Activated CD4-positive, CD25-positive, alpha-beta regulatory T cell treated with anti-CD3 and anti-CD28 coated beads, Interleukin-2, amount 50 U/mL, for 24 hours (primary cell): Measurements from ENCODE around the gene ZNF609.

Source experiments
- ATAC-seq, 2 donors: fragments of 150-1000 bp; cut with Tn5 transposase; one replicate each; pipeline ENCODE4 v1.10.0; 2021; ENCODE audit warnings: mild to moderate bottlenecking in 1 of 2, moderate library complexity in 1 of 2

Gene ZNF609

GRCh38 chr15:64502551-64502950 lies 42.2 kb downstream of the ZNF609 start:
- ATAC-seq: no peak

GRCh38 chr15:64503197-64503596 lies 42.8 kb downstream of the ZNF609 start:
- ATAC-seq: no peak

GRCh38 chr15:64503640-64504039 lies 43.3 kb downstream of the ZNF609 start:
- ATAC-seq: no peak

- ATAC-seq: peak; percentile 32 to 55
These were observed 47.0 kb downstream of the ZNF609 start for GRCh38 chr15:64507293-64507802.

GRCh38 chr15:64507845-64508244 lies 47.5 kb downstream of the ZNF609 start:
- no peak for ATAC-seq

- no peak for ATAC-seq
These were observed 53.4 kb downstream of the ZNF609 start for GRCh38 chr15:64513823-64514222.

GRCh38 chr15:64515196-64515595 lies 54.8 kb downstream of the ZNF609 start:
- no peak for ATAC-seq

- no peak for ATAC-seq
These were observed 55.4 kb downstream of the ZNF609 start for GRCh38 chr15:64515825-64516224.

- no peak for ATAC-seq
These were observed 59.5 kb downstream of the ZNF609 start for GRCh38 chr15:64519897-64520296.

GRCh38 chr15:64521201-64521600 lies 60.8 kb downstream of the ZNF609 start:
- no peak for ATAC-seq

GRCh38 chr15:64521726-64522164 lies 61.4 kb downstream of the ZNF609 start:
- no peak for ATAC-seq

GRCh38 chr15:64522226-64522823 lies 61.9 kb downstream of the ZNF609 start:
- ATAC-seq: no peak

GRCh38 chr15:64523240-64523639 lies 62.9 kb downstream of the ZNF609 start:
- no peak for ATAC-seq

- no peak for ATAC-seq
These were observed 64.4 kb downstream of the ZNF609 start for GRCh38 chr15:64524778-64525177.

GRCh38 chr15:64525828-64526530 lies 65.6 kb downstream of the ZNF609 start:
- no peak for ATAC-seq

GRCh38 chr15:64527263-64527984 lies 67.0 kb downstream of the ZNF609 start:
- no peak for ATAC-seq

- no peak for ATAC-seq
These were observed 68.5 kb downstream of the ZNF609 start for GRCh38 chr15:64528871-64529270.

GRCh38 chr15:64530472-64530871 lies 70.1 kb downstream of the ZNF609 start:
- no peak for ATAC-seq

GRCh38 chr15:64530918-64531317 lies 70.5 kb downstream of the ZNF609 start:
- no peak for ATAC-seq

GRCh38 chr15:64532521-64533315 lies 72.3 kb downstream of the ZNF609 start:
- ATAC-seq: no peak

GRCh38 chr15:64535460-64536243 lies 75.3 kb downstream of the ZNF609 start:
- no peak for ATAC-seq

GRCh38 chr15:64536244-64536836 lies 76.0 kb downstream of the ZNF609 start:
- peak; percentile 24 to 38 for ATAC-seq
